ENCODE data around the gene SLC35E2B. TPM values are rescaled to one million over a fixed set of nuclear protein-coding genes. Genes with fewer than 3 reads are reported as not detected.

SLC35E2B gene
- total and polyA plus RNA-seq, 2 of the 8 experiments (the other 6 are each of a cell fraction or from before 2014, with no cell fraction given): 25.9 to 46.7 TPM

DNA sequence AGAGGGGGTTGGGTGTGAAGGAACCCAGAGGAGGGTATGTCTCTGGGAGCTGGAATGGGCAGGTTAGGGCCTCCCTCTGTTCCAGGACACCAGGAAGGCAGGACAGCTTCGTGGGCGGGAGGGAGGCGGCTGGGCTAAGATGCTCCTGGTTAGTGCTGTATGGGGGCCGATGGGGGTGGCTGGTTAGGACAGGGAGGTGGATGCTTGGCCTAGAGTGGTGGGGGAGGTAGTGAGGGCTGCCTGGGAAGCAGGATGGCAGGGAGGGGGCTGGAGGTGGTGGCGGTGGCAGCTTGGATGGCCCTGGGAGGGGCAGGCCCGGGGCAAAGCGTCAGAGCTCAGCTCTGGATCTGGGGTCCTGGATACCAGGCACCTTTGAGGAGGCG lies 66.8 kb downstream of the SLC35E2B start:
- Histone ChIP-seq H3K27me3 (replicated peaks in 1 of 4; ENCODE audit: control insufficient read depth in 3 of 4, extremely low read depth in 1 of 4, insufficient read depth in 3 of 4, low read length in 3 of 4) (peaks cover 0 to 8% (median 3%) of the 10 kb centered on the region in 4 experiments; a peak in 3 of 7 replicates), H2BK12ac (ENCODE audit: low read depth, low read length) (no peak overlapping the region), H3K4ac (replicated peaks; ENCODE audit: insufficient read length, low read depth, low read length) (no peak overlapping the region), H3K4me3 (ENCODE audit: extremely low read depth in 1 of 4, insufficient read depth in 2 of 4, low read depth in 3 of 4, low read length in 4 of 4) (no peak overlapping the region), H2BK15ac (ENCODE audit: low read length) (no peak overlapping the region), H3K56ac (replicated peaks; ENCODE audit: insufficient read length, low read depth, low read length) (no peak overlapping the region), H3K9me3 (ENCODE audit: insufficient read depth in 2 of 2, low read depth in 1 of 2, low read length in 1 of 2) (no peaks in the 10 kb centered on the region), H3K23me2 (ENCODE audit: low read depth, low read length) (peaks cover 6% of the 10 kb centered on the region; the same call in 1 of the 2 replicates), H3K27ac (ENCODE audit: low read depth, low read length) (no peak overlapping the region), H4K5ac (ENCODE audit: insufficient read length, low read depth, low read length) (no peak overlapping the region), H2BK5ac (ENCODE audit: low read depth, low read length) (no peak overlapping the region), H3K14ac (ENCODE audit: insufficient read length) (no peak overlapping the region), H4K91ac (replicated peaks; ENCODE audit: insufficient read length, low read length) (no peak overlapping the region), H3K79me2 (ENCODE audit: control insufficient read depth in 1 of 2, insufficient read depth in 2 of 2, low read length in 2 of 2) (no peaks in the 10 kb centered on the region), H4K20me1 (replicated peaks in 1 of 2; ENCODE audit: control insufficient read depth in 1 of 2, insufficient read depth in 2 of 2, low read length in 2 of 2) (peaks cover 0 to 13% of the 10 kb centered on the region in 2 experiments), H3K79me1 (ENCODE audit: low read depth, low read length) (no peaks in the 10 kb centered on the region), H4K8ac (ENCODE audit: extremely low read depth, insufficient read depth, low read length) (no peak overlapping the region; the same call in 1 of the 2 replicates), H3K23ac (ENCODE audit: insufficient read length) (no peak overlapping the region), H2AFZ (ENCODE audit: low read length) (no peak overlapping the region), H3K4me2 (ENCODE audit: insufficient read depth in 1 of 2, low read depth in 2 of 2, low read length in 2 of 2) (no peak overlapping the region), H3K9ac (replicated peaks in 1 of 4; ENCODE audit: extremely low read depth in 1 of 4, low read depth in 3 of 4, low read length in 3 of 4) (no peak overlapping the region), H2AK5ac (ENCODE audit: low read depth, low read length) (no peak overlapping the region), H3K4me1 (replicated peaks in 1 of 4; ENCODE audit: control insufficient read depth in 3 of 4, insufficient read depth in 4 of 4, low read length in 3 of 4) (peaks cover 0 to 6% (median 2%) of the 10 kb centered on the region in 4 experiments; a peak in 4 of 7 replicates), H2BK20ac (ENCODE audit: low read length) (no peak overlapping the region), H2BK120ac (replicated peaks; ENCODE audit: low read depth, low read length) (no peak overlapping the region), H3K36me3 (ENCODE audit: control insufficient read depth in 2 of 4, insufficient read depth in 4 of 4, low read length in 3 of 4) (no peaks in the 10 kb centered on the region), H3K18ac (ENCODE audit: extremely low read depth, low read length) (no peak overlapping the region)
- DNase-seq (ENCODE audit: low read depth in 1 of 2, low spot score in 2 of 2) (no peak), FAIRE-seq (no peak)
- ChIA-PET POLR2A (ENCODE audit: partially characterized antibody) (interaction anchor here (0.7 to 1.8 kb wide), 2 partner anchors 10 to 289 kb away, joined by 3 to 8 read pairs; partner anchors contain the start of gene MIB2), CTCF (ENCODE audit: partially characterized antibody) (no interaction called here)
- WGBS, 2 experiments (ENCODE audit: extremely low coverage in 1 of 2, insufficient coverage in 1 of 2, insufficient read length in 1 of 2, insufficient replicate concordance in 2 of 2, low coverage in 1 of 2, low lambda C conversion rate in 2 of 2, missing lambda C conversion rate in 1 of 2): 95% methylated on average over 4 of the region's 8 CpGs; no CpG with 5 or more reads in 1 of the 2 experiments
- TF ChIP-seq POU5F1 (IDR thresholded peaks at IDR 0.05; ENCODE audit: low read depth, low read length): no peak
- TF ChIP-seq TAF1 (IDR thresholded peaks at IDR 0.05; ENCODE audit: low read depth, low read length): no peak
- TF ChIP-seq RAD21 (IDR thresholded peaks at IDR 0.05 in 1 of 2, conservative IDR thresholded peaks at IDR 0.05 in 1 of 2; ENCODE audit: low read depth in 2 of 2, low read length in 2 of 2): no peak
- no peak for TF ChIP-seq YY1 (IDR thresholded peaks at IDR 0.05; ENCODE audit: low read depth, low read length)
- no peak for TF ChIP-seq PHF8 (conservative IDR thresholded peaks at IDR 0.05; ENCODE audit: low read depth, low read length)
- no peak for TF ChIP-seq HDAC2 (IDR thresholded peaks at IDR 0.05; ENCODE audit: borderline replicate concordance in 1 of 2, low read depth in 2 of 2, low read length in 2 of 2)
- no peak for TF ChIP-seq POLR2AphosphoS5 (IDR thresholded peaks at IDR 0.05; ENCODE audit: low read depth, low read length)
- TF ChIP-seq, protein P1, sequence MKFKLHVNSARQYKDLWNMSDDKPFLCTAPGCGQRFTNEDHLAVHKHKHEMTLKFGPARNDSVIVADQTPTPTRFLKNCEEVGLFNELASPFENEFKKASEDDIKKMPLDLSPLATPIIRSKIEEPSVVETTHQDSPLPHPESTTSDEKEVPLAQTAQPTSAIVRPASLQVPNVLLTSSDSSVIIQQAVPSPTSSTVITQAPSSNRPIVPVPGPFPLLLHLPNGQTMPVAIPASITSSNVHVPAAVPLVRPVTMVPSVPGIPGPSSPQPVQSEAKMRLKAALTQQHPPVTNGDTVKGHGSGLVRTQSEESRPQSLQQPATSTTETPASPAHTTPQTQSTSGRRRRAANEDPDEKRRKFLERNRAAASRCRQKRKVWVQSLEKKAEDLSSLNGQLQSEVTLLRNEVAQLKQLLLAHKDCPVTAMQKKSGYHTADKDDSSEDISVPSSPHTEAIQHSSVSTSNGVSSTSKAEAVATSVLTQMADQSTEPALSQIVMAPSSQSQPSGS (IDR thresholded peaks at IDR 0.05; ENCODE audit: low read length): no peak
- TF ChIP-seq TAF7 (optimal IDR thresholded peaks at IDR 0.05; ENCODE audit: borderline replicate concordance, low read depth, low read length): no peak
- no peak for TF ChIP-seq E2F6 (IDR thresholded peaks at IDR 0.05)
- no peak for TF ChIP-seq EZH2 (IDR thresholded peaks at IDR 0.05; ENCODE audit: low read depth, low read length, severe bottlenecking)

Measured in H1 (cell line).